Stimulated activated naive CD8-positive, alpha-beta T cell treated with anti-CD3 and anti-CD28 coated beads, Interleukin-15, Interleukin-2, amounts not matched to agents 100 ng/mL and 50 ng/mL, for 24 hours (primary cell): ENCODE results near the gene CLIP1.
"Not testable (repeated sequence)": the region's sequence is repeated elsewhere in the genome, so short reads cannot be mapped to it uniquely, and the experiment has no call there.

Source experiments
- H3K27ac Mint-ChIP-seq: one replicate; pipeline ENCODE4 v1.8.0; 2021; ENCODE audit warnings: mild to moderate bottlenecking, mixed read lengths
- H3K27me3 Mint-ChIP-seq: one replicate; pipeline ENCODE4 v1.8.0; 2021; ENCODE audit warnings: mixed read lengths
- H3K36me3 Mint-ChIP-seq: one replicate; pipeline ENCODE4 v1.8.0; 2021; ENCODE audit warnings: low read depth, mixed read lengths
- H3K4me1 Mint-ChIP-seq: one replicate; pipeline ENCODE4 v1.8.0; 2021; ENCODE audit warnings: low read depth, mixed read lengths
- H3K4me3 Mint-ChIP-seq: one replicate; pipeline ENCODE4 v1.8.0; 2021; ENCODE audit warnings: mild to moderate bottlenecking, mixed read lengths
- H3K9me3 Mint-ChIP-seq: one replicate; pipeline ENCODE4 v1.8.0; 2021; ENCODE audit warnings: mixed read lengths

Gene CLIP1

GRCh38 chr12:122452701-122453285 is 30.3 kb upstream of the CLIP1 start:
- Mint-ChIP-seq H3K9me3 (no peaks in the 10 kb centered on the region), H3K27ac (peak overlapping the region; percentile 94), H3K36me3 (no peaks in the 10 kb centered on the region), H3K27me3 (no peaks in the 10 kb centered on the region), H3K4me1 (peaks cover 27% of the 10 kb centered on the region), H3K4me3 (peak overlapping the region; percentile 69)

DNA sequence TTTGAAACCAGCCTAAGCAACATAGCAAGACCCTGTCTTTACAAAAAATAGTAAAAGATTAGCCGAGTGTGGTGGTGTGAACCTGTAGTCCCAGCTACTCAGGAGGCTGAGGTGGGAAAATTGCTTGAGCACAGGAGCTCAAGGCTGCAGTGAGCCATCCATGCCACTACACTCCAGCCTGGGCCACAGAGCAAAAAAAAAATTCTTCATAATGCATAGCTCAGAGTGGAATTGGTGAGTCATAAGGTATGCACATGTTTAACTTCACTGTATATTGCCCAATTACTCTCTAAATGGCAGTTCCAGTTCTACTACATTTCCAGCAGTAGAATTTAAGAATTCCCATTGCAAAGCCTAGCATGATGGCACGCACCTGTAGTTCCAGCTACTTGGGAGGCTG is 26.8 kb upstream of the CLIP1 start:
- Mint-ChIP-seq H3K4me1 (peaks cover 30% of the 10 kb centered on the region), H3K4me3 (no peak overlapping the region), H3K9me3 (no peaks in the 10 kb centered on the region), H3K36me3 (no peaks in the 10 kb centered on the region), H3K27ac (no peak overlapping the region), H3K27me3 (no peaks in the 10 kb centered on the region)

GRCh38 chr12:122447825-122448224 is 25.4 kb upstream of the CLIP1 start:
- H3K27ac Mint-ChIP-seq, H3K27me3 Mint-ChIP-seq, H3K9me3 Mint-ChIP-seq, H3K36me3 Mint-ChIP-seq, H3K4me3 Mint-ChIP-seq: not testable (repeated sequence)
- peaks cover 15% of the 10 kb centered on the region for H3K4me1 Mint-ChIP-seq

DNA sequence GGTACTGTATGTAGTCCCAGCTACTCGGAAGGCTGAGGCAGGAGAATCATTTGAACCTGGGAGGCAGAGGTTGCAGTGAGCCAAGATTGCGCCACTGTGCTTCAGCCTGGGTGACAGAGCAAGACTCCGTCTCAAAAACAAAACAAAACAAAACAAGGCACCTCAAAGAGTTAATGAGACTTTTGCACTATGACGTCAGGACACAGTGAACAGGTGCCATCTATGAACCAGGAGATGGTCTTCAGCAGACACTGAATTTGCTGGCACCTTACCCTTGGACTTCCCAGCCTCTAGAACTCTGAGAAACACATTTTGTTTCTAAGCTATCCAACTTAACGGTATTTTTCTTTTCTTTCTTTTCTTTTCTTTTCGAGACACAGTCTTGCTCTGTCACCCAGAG is 23.9 kb upstream of the CLIP1 start:
- H3K36me3 Mint-ChIP-seq, result not testable (repeated sequence)

DNA sequence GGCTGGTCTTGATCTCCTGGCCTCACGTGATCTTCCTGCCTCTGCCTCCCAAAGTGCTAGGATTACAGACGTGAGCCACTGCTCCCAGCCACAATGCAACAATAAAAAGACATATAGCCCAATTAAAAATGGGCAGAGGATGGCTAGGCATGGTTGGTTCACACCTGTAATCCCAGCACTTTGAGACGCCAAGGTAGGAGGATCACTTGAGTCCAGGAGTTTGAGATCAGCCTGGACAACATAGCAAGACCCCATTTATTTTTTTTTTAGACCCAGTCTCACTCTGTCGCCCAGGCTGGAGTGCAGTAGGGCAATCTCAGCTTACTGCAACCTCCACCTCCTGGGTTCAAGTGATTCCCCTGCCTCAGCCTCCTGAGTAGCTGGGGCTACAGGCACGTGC is 21.6 kb upstream of the CLIP1 start:
- H3K36me3 Mint-ChIP-seq, H3K9me3 Mint-ChIP-seq, H3K27ac Mint-ChIP-seq, H3K27me3 Mint-ChIP-seq, H3K4me3 Mint-ChIP-seq, H3K4me1 Mint-ChIP-seq: not testable (repeated sequence)

More for the DNA sequence above, 23.9 kb upstream of the CLIP1 start:
- not testable (repeated sequence) for H3K9me3 Mint-ChIP-seq, H3K4me3 Mint-ChIP-seq, H3K27ac Mint-ChIP-seq, H3K4me1 Mint-ChIP-seq, H3K27me3 Mint-ChIP-seq

- not testable (repeated sequence) for H3K9me3 Mint-ChIP-seq, H3K4me3 Mint-ChIP-seq, H3K27me3 Mint-ChIP-seq, H3K4me1 Mint-ChIP-seq, H3K27ac Mint-ChIP-seq, H3K36me3 Mint-ChIP-seq
Observed at GRCh38 chr12:122438822-122439221, 16.4 kb upstream of the CLIP1 start.

DNA sequence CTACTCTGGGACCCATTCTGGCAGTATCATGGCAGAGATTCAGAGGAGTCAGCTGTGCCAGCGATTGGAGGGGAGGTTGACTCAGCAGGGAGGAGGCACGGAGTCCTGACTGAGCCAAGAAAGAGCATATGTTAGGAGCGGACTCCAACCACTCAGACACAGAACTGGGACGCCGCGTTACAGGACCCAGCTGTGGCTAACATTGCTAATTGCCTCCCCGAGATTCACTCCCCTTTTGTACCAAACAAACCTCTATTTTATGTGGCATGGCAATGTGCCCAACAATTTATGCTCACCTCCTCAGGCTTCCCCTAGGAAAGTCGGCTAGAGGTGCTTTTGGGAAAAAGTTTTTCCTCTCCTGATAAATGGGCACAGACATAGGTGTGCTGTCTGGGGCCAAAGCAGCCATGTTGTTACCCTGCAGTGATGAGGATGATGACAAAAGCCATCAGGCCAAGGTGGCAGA is 15.2 kb upstream of the CLIP1 start:
- H3K27me3 Mint-ChIP-seq, result no peaks in the 10 kb centered on the region
- no peaks in the 10 kb centered on the region for H3K36me3 Mint-ChIP-seq
- no peak overlapping the region for H3K4me3 Mint-ChIP-seq
- H3K27ac Mint-ChIP-seq, result no peak overlapping the region
- no peaks in the 10 kb centered on the region for H3K4me1 Mint-ChIP-seq
- no peaks in the 10 kb centered on the region for H3K9me3 Mint-ChIP-seq

DNA sequence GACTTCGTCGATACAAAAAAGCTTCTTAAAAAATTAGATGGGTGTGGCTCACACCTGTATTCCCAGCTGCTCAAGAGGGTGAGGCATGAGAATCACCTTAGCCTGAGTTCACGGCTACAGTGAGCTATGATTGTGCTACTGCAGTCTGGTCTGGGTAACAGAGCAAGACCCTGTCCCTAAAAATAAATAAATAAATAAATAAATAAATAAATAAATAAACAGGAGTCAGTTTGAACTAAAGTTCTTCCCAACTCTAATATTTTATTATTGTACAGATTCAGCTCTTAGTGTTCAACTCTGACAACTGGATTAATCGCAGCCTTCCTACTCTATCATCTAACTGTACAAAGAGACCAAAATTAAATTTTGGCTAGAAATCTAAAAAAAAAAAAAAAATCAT is 12.7 kb upstream of the CLIP1 start:
- Mint-ChIP-seq H3K4me3 (no peak overlapping the region), H3K27me3 (no peaks in the 10 kb centered on the region), H3K4me1 (no peaks in the 10 kb centered on the region), H3K27ac (no peak overlapping the region), H3K36me3 (no peaks in the 10 kb centered on the region), H3K9me3 (no peaks in the 10 kb centered on the region)

DNA sequence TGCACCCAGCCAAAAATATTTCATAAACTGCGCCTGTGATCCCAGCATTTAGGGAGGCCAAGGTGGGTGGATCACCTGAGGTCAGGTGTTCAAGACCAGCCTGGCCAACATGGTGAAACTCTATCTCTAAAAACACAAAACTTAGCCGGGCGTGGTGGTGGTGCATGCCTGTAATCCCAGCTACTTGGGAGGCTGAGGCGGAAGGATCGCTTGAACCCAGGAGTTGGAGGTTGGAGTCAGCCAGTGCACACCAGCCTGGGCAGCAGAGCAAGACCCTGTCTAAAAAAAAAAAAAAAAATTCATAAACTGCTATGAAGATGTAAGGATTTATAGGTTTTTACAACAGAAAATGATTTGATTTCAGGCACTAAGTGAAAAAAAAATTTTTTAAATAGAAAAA is 6.6 kb upstream of the CLIP1 start:
- H3K36me3 Mint-ChIP-seq, H3K4me3 Mint-ChIP-seq: not testable (repeated sequence)

DNA sequence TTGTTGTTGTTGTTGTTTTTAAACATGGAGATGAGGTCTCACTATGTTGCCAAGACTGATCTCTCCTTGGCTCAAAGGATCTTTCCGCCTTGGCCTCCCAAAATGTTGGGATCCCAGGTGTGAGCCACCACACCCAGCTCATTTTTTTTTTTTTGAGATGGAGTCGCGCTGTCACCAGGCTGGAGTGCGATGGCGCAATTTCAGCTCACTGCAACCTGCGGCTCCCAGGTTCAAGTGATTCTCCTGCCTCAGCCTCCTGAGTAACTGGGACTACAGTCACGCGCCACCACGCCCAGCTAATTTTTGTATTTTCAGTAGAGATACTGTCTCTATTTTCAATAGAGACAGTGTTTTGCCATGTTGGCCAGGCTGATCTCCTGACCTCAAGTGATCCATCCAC is 4.9 kb upstream of the CLIP1 start:
- Mint-ChIP-seq H3K4me1 (peaks cover 12% of the 10 kb centered on the region), H3K9me3 (no peaks in the 10 kb centered on the region), H3K27ac (no peak overlapping the region), H3K27me3 (no peaks in the 10 kb centered on the region), H3K4me3 (no peak overlapping the region), H3K36me3 (no peaks in the 10 kb centered on the region)

More for the DNA sequence above, 6.6 kb upstream of the CLIP1 start:
- not testable (repeated sequence) for H3K27ac Mint-ChIP-seq, H3K9me3 Mint-ChIP-seq, H3K27me3 Mint-ChIP-seq, H3K4me1 Mint-ChIP-seq

GRCh38 chr12:122423258-122424165 is 1.0 kb upstream of the CLIP1 start:
- H3K4me1 Mint-ChIP-seq, result peaks cover 34% of the 10 kb centered on the region
- peak overlapping the region; percentile 85 for H3K27ac Mint-ChIP-seq
- H3K27me3 Mint-ChIP-seq, result no peaks in the 10 kb centered on the region
- H3K4me3 Mint-ChIP-seq, result peak overlapping the region; percentile 79
- no peaks in the 10 kb centered on the region for H3K9me3 Mint-ChIP-seq
- H3K36me3 Mint-ChIP-seq, result no peaks in the 10 kb centered on the region

GRCh38 chr12:122422730-122423257 is 325 bp upstream of the CLIP1 start:
- H3K27ac Mint-ChIP-seq, result peak overlapping the region; percentile 85
- H3K36me3 Mint-ChIP-seq, result peaks cover 3% of the 10 kb centered on the region
- H3K27me3 Mint-ChIP-seq, result no peaks in the 10 kb centered on the region
- H3K9me3 Mint-ChIP-seq, result no peaks in the 10 kb centered on the region
- H3K4me1 Mint-ChIP-seq, result peaks cover 40% of the 10 kb centered on the region
- peak overlapping the region; percentile 79 for H3K4me3 Mint-ChIP-seq

- Mint-ChIP-seq H3K36me3 (peaks cover 6% of the 10 kb centered on the region), H3K4me1 (peaks cover 44% of the 10 kb centered on the region), H3K27ac (peak overlapping the region; percentile 91), H3K27me3 (no peaks in the 10 kb centered on the region), H3K4me3 (peak overlapping the region; percentile 92), H3K9me3 (no peaks in the 10 kb centered on the region)
Observed at GRCh38 chr12:122421187-122421820, 1.2 kb downstream of the CLIP1 start.

GRCh38 chr12:122420471-122421162 is 1.9 kb downstream of the CLIP1 start:
- Mint-ChIP-seq H3K4me1 (peaks cover 50% of the 10 kb centered on the region), H3K9me3 (no peaks in the 10 kb centered on the region), H3K27ac (peak overlapping the region; percentile 86), H3K4me3 (peak overlapping the region; percentile 92), H3K36me3 (peaks cover 9% of the 10 kb centered on the region), H3K27me3 (no peaks in the 10 kb centered on the region)

DNA sequence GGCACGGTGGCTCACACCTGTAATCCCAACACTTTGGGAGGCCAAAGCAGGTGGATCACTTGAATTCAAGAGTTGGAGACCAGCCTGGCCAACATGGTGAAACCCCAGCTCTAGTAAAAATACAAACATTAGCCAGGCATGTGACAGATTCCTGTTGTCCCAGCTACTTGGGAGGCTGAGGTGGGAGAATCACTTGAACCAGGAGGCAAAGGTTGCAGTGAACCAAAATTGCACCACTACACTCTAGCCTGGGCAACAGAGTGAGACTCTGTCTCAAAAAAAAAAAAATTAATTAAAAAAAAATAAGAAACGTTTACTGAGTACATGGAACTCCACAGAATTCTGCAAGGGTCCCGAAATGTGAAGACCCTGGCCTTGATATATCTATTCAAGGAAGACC is 3.4 kb downstream of the CLIP1 start:
- H3K36me3 Mint-ChIP-seq, H3K9me3 Mint-ChIP-seq, H3K27me3 Mint-ChIP-seq, H3K27ac Mint-ChIP-seq, H3K4me3 Mint-ChIP-seq: not testable (repeated sequence)
- H3K4me1 Mint-ChIP-seq, result peaks cover 50% of the 10 kb centered on the region
